ENCODE data around the gene KRTAP10-6. TPM values are rescaled to one million over a fixed set of nuclear protein-coding genes. Genes with fewer than 3 reads are reported as not detected.
"Not testable (repeated sequence)": the region's sequence is repeated elsewhere in the genome, so short reads cannot be mapped to it uniquely, and the experiment has no call there.

The KRTAP10-6 gene
- polyA plus RNA-seq, 2 donors, result not detected

DNA sequence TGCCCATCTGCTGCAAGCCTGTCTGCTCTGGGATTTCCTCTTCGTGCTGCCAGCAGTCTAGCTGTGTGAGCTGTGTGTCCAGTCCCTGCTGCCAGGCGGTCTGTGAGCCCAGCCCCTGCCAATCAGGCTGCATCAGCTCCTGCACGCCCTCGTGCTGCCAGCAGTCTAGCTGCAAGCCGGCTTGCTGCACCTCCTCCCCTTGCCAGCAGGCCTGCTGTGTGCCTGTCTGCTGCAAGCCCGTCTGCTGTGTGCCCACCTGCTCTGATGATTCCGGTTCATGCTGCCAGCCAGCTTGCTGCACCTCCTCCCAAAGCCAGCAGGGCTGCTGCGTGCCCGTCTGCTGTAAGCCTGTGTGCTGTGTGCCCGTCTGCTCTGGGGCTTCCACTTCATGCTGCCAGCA, 8.8 kb upstream of the KRTAP10-6 start:
- not testable (repeated sequence) for H3K9me3 ChIP-seq (ENCODE audit: control insufficient read depth in 2 of 2, insufficient read depth in 1 of 2, low read depth in 1 of 2, low read length in 1 of 2); H3K27ac ChIP-seq (ENCODE audit: low read depth in 2 of 2, low read length in 1 of 2); H3K36me3 ChIP-seq (ENCODE audit: control insufficient read depth in 2 of 2, insufficient read depth in 2 of 2, low read length in 1 of 2); H3K4me3 ChIP-seq (ENCODE audit: low read depth in 1 of 2, low read length in 2 of 2); H3K27me3 ChIP-seq (ENCODE audit: control insufficient read depth in 1 of 2, insufficient read depth in 2 of 2, low read length in 2 of 2); H3K4me1 ChIP-seq (ENCODE audit: control insufficient read depth in 2 of 2, insufficient read depth in 2 of 2, low read length in 1 of 2)
- 50 to 59% methylated on average over 10 of the region's 10 CpGs for WGBS, 2 donors

DNA sequence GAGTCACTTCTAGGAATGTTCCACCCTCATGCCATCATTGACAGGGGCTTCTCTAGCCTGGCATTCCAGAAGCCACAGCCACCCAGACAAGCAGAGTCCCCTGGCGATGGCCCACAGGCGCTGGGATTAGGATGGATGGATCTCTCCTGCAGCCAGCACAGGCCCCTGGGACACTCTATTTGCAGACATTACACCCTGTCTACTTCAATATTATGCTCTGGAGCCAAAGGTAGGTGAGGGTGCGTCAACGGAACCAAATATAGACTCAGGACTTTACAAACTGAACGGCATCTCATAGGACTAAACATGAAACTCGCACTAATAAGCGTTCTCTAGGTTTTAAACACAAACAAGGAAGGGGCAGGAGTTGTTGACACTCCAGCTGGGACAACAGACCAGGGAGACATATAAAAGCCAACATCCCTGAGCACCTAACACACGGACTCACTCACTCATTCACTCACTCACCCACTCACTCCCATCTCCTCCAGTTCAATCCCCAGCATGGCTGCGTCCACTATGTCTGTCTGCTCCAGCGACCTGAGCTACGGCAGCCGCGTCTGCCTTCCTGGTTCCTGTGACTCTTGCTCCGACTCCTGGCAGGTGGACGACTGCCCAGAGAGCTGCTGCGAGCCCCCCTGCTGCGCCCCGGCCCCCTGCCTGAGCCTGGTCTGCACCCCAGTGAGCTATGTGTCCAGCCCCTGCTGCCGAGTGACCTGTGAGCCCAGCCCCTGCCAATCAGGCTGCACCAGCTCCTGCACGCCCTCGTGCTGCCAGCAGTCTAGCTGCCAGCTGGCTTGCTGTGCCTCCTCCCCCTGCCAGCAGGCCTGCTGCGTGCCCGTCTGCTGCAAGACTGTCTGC, 8.0 kb upstream of the KRTAP10-6 start, which contains the start of gene KRTAP10-7:
TSS of gene KRTAP10-7 (plus strand) at position 480 of the 861 bp plus-strand sequence. CDS start at position 505, 25 bp downstream.
- not testable (repeated sequence) for H3K27me3 ChIP-seq (ENCODE audit: control insufficient read depth in 1 of 2, insufficient read depth in 2 of 2, low read length in 2 of 2)

DNA sequence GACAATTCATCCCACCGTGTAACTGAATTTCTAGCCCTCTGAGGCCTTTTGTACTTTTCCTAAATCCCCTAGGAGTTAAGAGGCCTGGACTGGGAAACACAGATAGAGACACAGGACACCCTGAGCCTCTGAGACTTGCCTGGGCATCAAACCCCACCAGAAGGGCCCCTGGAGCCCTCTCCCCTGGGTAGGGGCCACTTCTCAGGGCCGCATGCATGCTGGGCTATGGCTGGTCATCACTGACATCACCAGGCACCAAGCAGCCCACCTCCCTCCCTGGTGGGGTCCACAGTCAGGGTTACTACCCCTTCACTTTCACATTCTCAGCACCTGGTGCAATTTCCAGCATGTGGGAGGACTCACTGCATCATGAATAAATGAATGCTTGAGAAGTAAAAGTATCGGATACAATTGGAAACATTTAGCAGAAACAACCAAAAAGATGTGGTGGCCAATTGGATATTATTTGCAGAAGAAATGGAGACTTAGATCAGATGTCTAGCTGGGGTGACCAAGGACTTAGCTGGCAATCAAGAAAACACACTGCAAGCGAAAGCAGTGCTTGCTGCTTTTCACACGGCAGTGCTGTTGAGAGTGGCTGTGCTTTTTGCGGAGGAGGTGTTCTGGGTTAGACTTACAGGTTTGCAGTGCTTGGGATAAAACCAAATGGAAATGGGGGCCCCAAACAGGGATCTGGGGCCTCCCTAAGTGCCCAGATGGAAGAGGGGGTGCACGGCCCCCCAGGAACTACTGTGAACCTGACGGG, 7.1 kb upstream of the KRTAP10-6 start:
- H3K27ac ChIP-seq (ENCODE audit: low read depth in 2 of 2, low read length in 1 of 2), result no peak overlapping the region
- H3K36me3 ChIP-seq (ENCODE audit: control insufficient read depth in 2 of 2, insufficient read depth in 2 of 2, low read length in 1 of 2), result no peaks in the 10 kb centered on the region
- H3K4me1 ChIP-seq (ENCODE audit: control insufficient read depth in 2 of 2, insufficient read depth in 2 of 2, low read length in 1 of 2), result peaks cover 0 to 2% of the 10 kb centered on the region in 2 donors
- WGBS, 2 donors, result 86% methylated on average over 8 of the region's 8 CpGs
- no peak overlapping the region for H3K4me3 ChIP-seq (ENCODE audit: low read depth in 1 of 2, low read length in 2 of 2)
- H3K27me3 ChIP-seq (ENCODE audit: control insufficient read depth in 1 of 2, insufficient read depth in 2 of 2, low read length in 2 of 2), result no peaks in the 10 kb centered on the region
- no peaks in the 10 kb centered on the region for H3K9me3 ChIP-seq (ENCODE audit: control insufficient read depth in 2 of 2, insufficient read depth in 1 of 2, low read depth in 1 of 2, low read length in 1 of 2)

More for the DNA sequence above, 8.0 kb upstream of the KRTAP10-6 start, which contains the start of gene KRTAP10-7:
- not testable (repeated sequence) for H3K4me3 ChIP-seq (ENCODE audit: low read depth in 1 of 2, low read length in 2 of 2); H3K27ac ChIP-seq (ENCODE audit: low read depth in 2 of 2, low read length in 1 of 2); H3K36me3 ChIP-seq (ENCODE audit: control insufficient read depth in 2 of 2, insufficient read depth in 2 of 2, low read length in 1 of 2); H3K4me1 ChIP-seq (ENCODE audit: control insufficient read depth in 2 of 2, insufficient read depth in 2 of 2, low read length in 1 of 2); H3K9me3 ChIP-seq (ENCODE audit: control insufficient read depth in 2 of 2, insufficient read depth in 1 of 2, low read depth in 1 of 2, low read length in 1 of 2)
- 65 to 67% methylated on average over 21 to 23 of the region's 23 CpGs for WGBS, 2 donors

DNA sequence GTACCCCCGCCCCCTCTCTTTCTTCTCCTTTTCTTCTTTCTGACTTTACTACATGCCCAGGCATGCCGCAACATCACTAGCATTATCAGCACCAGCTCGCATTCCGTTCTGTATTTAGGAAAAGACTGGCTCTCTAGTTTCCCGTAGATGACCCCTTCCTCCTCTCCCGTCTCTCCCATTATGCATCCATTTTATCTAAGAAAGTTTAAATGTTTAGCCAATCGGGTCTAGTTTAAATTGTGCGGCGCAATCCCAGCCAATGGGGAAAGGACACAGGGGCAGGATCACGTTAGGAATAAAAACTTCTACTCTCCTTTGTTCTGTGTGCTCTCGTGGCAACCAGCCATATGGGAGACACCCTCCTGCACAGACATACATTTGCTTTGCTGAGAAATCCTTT, 5.8 kb upstream of the KRTAP10-6 start:
- H3K27ac ChIP-seq (ENCODE audit: low read depth in 2 of 2, low read length in 1 of 2), result no peak overlapping the region
- H3K9me3 ChIP-seq (ENCODE audit: control insufficient read depth in 2 of 2, insufficient read depth in 1 of 2, low read depth in 1 of 2, low read length in 1 of 2), result no peaks in the 10 kb centered on the region
- 68 to 69% methylated on average over 11 of the region's 11 CpGs for WGBS, 2 donors
- H3K4me3 ChIP-seq (ENCODE audit: low read depth in 1 of 2, low read length in 2 of 2), result no peak overlapping the region
- H3K27me3 ChIP-seq (ENCODE audit: control insufficient read depth in 1 of 2, insufficient read depth in 2 of 2, low read length in 2 of 2), result no peaks in the 10 kb centered on the region
- H3K36me3 ChIP-seq (ENCODE audit: control insufficient read depth in 2 of 2, insufficient read depth in 2 of 2, low read length in 1 of 2), result no peaks in the 10 kb centered on the region
- peaks cover 0 to 2% of the 10 kb centered on the region in 2 donors for H3K4me1 ChIP-seq (ENCODE audit: control insufficient read depth in 2 of 2, insufficient read depth in 2 of 2, low read length in 1 of 2)

DNA sequence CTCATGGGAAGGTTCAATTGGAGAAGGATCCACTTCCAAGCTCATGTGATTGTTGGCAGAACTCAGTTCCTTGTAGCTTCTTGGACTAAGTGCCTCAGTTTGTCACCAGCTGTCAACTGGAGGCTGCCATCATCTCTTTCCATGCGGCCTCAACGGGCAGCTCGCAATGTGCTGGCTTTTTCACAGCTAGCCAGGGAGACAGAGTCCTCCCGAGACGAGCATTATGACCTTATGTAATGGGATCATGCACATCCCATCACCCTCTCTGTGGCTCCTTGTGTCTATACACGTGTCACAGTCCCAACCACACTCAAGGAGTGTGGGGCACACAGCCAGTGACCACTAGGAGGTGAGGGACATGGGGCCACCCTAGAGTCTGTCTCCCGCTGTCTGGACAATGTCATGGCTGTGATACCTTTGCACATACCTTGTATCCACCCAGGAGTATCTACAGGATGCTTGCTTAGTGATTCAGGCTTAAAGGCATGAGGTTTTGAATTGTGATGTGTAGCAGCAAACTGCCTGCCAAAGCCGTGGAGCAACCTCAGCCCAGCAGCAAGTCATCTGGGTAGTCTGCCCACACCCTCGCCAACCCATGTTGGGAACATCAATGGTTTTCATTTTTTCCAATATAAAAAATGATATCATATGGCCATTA, 3.9 kb upstream of the KRTAP10-6 start:
- peaks cover 0 to 11% of the 10 kb centered on the region in 2 donors for H3K4me1 ChIP-seq (ENCODE audit: control insufficient read depth in 2 of 2, insufficient read depth in 2 of 2, low read length in 1 of 2)
- no peak overlapping the region for H3K4me3 ChIP-seq (ENCODE audit: low read depth in 1 of 2, low read length in 2 of 2)
- H3K36me3 ChIP-seq (ENCODE audit: control insufficient read depth in 2 of 2, insufficient read depth in 2 of 2, low read length in 1 of 2), result no peaks in the 10 kb centered on the region
- no peak overlapping the region for H3K27ac ChIP-seq (ENCODE audit: low read depth in 2 of 2, low read length in 1 of 2)
- WGBS, 2 donors, result 69 to 72% methylated on average over 9 of the region's 9 CpGs
- H3K9me3 ChIP-seq (ENCODE audit: control insufficient read depth in 2 of 2, insufficient read depth in 1 of 2, low read depth in 1 of 2, low read length in 1 of 2), result no peaks in the 10 kb centered on the region
- H3K27me3 ChIP-seq (ENCODE audit: control insufficient read depth in 1 of 2, insufficient read depth in 2 of 2, low read length in 2 of 2), result no peaks in the 10 kb centered on the region

DNA sequence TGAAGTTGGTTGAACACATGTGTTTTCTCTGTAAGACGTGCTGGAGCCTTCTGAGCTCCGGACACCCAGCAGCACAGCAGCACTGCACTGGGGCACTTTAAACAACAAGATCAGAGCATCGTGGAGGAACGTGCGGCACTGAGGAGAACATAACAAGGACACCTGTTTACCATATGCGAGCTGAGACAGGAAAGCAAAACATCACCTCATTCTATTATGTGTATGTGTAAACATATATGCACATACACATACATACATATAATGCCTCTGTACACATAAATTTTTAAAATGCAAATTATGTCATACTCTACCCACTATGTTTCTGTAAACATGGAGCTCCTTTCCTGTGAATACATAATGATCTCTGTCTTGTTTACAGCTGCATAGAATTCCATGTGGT, 3.2 kb upstream of the KRTAP10-6 start:
- H3K27me3 ChIP-seq (ENCODE audit: control insufficient read depth in 1 of 2, insufficient read depth in 2 of 2, low read length in 2 of 2), result no peaks in the 10 kb centered on the region
- H3K27ac ChIP-seq (ENCODE audit: low read depth in 2 of 2, low read length in 1 of 2), result no peak overlapping the region
- H3K4me3 ChIP-seq (ENCODE audit: low read depth in 1 of 2, low read length in 2 of 2), result no peak overlapping the region
- no peaks in the 10 kb centered on the region for H3K36me3 ChIP-seq (ENCODE audit: control insufficient read depth in 2 of 2, insufficient read depth in 2 of 2, low read length in 1 of 2)
- no peaks in the 10 kb centered on the region for H3K9me3 ChIP-seq (ENCODE audit: control insufficient read depth in 2 of 2, insufficient read depth in 1 of 2, low read depth in 1 of 2, low read length in 1 of 2)
- H3K4me1 ChIP-seq (ENCODE audit: control insufficient read depth in 2 of 2, insufficient read depth in 2 of 2, low read length in 1 of 2), result peaks cover 0 to 9% of the 10 kb centered on the region in 2 donors
- WGBS, 2 donors, result 70 to 72% methylated on average over 6 of the region's 6 CpGs

DNA sequence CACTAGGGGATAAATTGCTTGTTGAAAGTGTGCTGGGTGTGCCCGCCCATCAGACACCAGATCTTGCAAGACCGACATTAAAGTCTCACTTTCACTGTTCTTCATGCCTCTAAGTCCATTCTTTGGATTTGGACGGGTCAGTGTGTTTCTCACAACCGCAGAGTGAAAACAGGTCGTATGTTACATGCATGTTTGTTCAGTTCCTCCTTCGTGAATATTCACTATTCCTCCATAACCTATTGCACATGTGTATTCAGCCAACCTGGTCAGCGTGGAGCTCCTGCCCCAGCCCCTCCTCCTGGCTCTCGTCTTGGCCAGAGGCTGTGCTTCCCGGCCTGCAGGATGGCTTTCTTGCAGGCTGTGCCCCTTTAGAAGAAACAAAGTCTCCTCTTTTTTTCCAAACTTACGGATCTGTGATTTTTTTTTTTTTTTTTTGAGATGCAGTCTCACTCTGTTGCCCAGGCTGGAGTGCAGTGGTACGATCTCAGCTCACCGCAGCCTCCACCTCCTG, 2.2 kb upstream of the KRTAP10-6 start:
- Histone ChIP-seq H3K27ac (ENCODE audit: low read depth in 2 of 2, low read length in 1 of 2) (no peak overlapping the region), H3K27me3 (ENCODE audit: control insufficient read depth in 1 of 2, insufficient read depth in 2 of 2, low read length in 2 of 2) (no peaks in the 10 kb centered on the region), H3K4me3 (ENCODE audit: low read depth in 1 of 2, low read length in 2 of 2) (no peak overlapping the region), H3K4me1 (ENCODE audit: control insufficient read depth in 2 of 2, insufficient read depth in 2 of 2, low read length in 1 of 2) (peaks cover 0 to 9% of the 10 kb centered on the region in 2 donors), H3K9me3 (ENCODE audit: control insufficient read depth in 2 of 2, insufficient read depth in 1 of 2, low read depth in 1 of 2, low read length in 1 of 2) (no peaks in the 10 kb centered on the region), H3K36me3 (ENCODE audit: control insufficient read depth in 2 of 2, insufficient read depth in 2 of 2, low read length in 1 of 2) (no peaks in the 10 kb centered on the region)
- 72 to 80% methylated on average over 12 of the region's 12 CpGs for WGBS, 2 donors

DNA sequence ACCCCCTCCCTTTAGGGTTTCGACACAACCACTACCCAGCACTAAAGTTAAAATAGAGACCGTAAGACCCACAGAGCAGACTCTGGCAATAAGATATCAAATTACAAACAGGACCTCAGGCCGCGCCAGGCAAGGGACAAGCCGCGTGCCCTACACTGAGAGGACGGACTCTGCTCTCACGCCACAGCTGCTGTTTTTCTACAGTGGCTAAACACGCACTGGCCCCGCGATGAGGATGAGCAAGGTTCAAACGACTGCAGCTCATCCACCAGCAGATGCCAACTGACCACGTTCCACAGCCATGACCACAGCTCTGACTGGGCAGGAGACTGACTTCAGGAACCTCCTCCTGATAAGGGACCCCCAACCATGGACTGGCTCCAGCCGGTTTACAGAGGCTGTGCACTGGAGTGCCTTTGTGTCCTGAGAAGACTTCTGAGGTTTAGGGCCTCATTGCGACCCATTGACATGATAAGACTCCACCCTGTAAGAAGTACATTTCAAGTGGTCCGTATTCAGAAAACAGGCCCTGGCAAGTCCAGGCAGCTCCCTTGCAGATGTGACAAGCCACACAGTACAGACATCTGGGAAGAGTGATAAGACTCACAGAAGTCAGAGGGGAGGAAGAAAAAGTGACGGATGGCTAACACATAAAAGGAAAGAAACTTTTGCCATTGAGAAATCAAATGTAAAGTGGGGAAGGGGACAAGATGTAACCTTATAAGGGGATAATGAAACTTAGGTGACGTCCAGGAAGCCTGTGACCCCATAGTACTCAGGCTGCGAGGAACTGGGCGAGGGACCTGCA, 1.5 kb upstream of the KRTAP10-6 start:
- WGBS, 2 donors, result 58 to 64% methylated on average over 20 of the region's 20 CpGs
- no peak overlapping the region for H3K27ac ChIP-seq (ENCODE audit: low read depth in 2 of 2, low read length in 1 of 2)
- H3K27me3 ChIP-seq (ENCODE audit: control insufficient read depth in 1 of 2, insufficient read depth in 2 of 2, low read length in 2 of 2), result no peaks in the 10 kb centered on the region

DNA sequence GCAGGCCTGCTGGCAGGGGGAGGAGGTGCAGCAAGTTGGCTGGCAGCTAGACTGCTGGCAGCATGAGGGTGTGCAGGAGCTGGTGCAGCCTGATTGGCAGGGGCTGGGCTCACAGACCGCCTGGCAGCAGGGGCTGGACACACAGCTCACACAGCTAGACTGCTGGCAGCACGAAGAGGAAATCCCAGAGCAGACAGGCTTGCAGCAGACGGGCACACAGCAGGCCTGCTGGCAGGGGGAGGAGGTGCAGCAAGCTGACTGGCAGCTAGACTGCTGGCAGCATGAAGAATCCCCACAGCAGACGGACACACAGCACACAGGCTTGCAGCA, 539 bp downstream of the KRTAP10-6 start:
- 22 to 30% methylated on average over 2 to 4 of the region's 4 CpGs for WGBS, 2 donors
- not testable (repeated sequence) for H3K4me1 ChIP-seq (ENCODE audit: control insufficient read depth in 2 of 2, insufficient read depth in 2 of 2, low read length in 1 of 2); H3K9me3 ChIP-seq (ENCODE audit: control insufficient read depth in 2 of 2, insufficient read depth in 1 of 2, low read depth in 1 of 2, low read length in 1 of 2); H3K36me3 ChIP-seq (ENCODE audit: control insufficient read depth in 2 of 2, insufficient read depth in 2 of 2, low read length in 1 of 2); H3K27me3 ChIP-seq (ENCODE audit: control insufficient read depth in 1 of 2, insufficient read depth in 2 of 2, low read length in 2 of 2); H3K4me3 ChIP-seq (ENCODE audit: low read depth in 1 of 2, low read length in 2 of 2); H3K27ac ChIP-seq (ENCODE audit: low read depth in 2 of 2, low read length in 1 of 2)

More for the DNA sequence above, 1.5 kb upstream of the KRTAP10-6 start:
- peaks cover 0 to 9% of the 10 kb centered on the region in 2 donors for H3K4me1 ChIP-seq (ENCODE audit: control insufficient read depth in 2 of 2, insufficient read depth in 2 of 2, low read length in 1 of 2)
- H3K36me3 ChIP-seq (ENCODE audit: control insufficient read depth in 2 of 2, insufficient read depth in 2 of 2, low read length in 1 of 2), result no peaks in the 10 kb centered on the region
- no peak overlapping the region for H3K4me3 ChIP-seq (ENCODE audit: low read depth in 1 of 2, low read length in 2 of 2)
- no peaks in the 10 kb centered on the region for H3K9me3 ChIP-seq (ENCODE audit: control insufficient read depth in 2 of 2, insufficient read depth in 1 of 2, low read depth in 1 of 2, low read length in 1 of 2)

Measured in esophagus (tissue), 2 donors.